ENCODE results near the gene RAMACL.

Gene RAMACL

DNA sequence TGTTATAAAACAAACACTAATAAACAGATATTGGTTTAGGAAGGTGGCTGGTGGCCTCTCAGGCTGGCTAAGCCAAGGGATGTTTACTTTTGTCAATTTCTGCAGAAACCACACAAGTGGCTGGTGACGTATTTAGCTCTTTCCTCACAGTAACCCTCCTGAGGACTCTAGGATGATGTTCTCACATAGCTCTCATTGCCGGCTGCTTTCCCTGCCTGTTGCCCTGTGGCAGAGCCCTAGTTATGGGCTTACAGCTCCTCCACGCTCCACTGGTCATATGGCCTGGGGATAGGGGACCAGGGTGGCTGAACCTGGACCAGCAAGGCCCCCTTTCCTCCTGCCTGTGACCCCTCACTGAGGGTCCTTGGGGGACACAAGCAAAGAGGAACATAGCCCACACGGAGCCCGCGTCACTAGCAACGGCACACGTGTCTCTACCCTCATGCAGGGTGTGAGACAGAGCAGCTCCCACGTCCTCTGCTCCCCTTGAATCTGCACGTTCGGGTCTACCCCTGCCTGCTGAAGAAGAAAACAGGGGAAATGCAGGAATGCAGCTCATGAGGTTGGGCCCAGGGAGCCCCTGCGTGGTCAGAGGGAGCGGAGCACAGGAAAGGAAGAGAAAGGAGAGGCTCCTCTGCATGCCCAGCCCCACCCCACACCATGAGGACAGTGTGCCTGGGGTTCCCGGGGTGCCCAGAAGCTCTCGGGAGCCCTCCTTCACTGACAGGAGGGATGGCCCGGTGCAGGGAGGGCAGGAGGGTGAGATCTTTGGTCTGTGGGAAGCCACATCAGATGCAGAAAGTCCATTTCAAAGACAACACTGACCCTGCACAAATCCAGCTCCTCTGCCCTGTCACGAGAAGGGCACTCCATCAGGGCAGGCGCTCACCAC, 13.9 kb downstream of the RAMACL start:
- peak; percentile 44 for DNase-seq

DNA sequence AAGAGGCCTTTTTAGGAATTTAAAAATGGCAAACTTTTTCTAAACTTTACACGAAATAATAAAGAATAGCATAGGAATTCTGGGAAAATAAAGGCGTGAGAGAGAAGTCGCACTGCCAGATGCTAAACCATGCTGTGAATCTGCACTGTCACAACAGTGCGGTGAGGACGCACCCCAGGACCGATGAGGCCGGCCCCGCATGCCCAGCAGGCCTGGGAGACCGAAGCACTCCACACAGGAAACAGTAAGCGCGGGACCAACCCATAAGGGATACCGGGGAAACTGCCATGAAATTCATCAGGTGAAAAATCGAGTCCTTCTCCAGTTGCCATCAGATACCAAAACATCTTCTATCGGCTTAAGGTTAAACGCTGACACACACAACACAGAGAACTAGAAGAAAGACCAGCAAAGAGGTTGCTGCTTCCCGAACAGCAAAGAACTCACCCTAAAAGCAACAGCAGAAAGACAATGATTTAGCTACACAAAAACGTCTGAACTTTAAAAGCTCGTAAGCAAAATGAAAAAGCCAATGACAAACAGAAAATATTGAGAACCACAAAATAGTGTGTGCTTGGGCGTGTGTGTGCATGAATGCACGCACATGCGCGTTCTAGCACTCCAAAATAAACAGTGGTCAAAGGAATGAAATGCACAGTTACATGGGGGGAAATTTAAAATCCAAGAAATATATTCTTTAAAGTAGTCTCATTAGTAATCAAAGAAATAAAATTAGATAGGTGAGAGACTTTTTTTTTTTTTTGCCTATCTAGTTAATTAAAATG, 15.4 kb downstream of the RAMACL start:
- DNase-seq: no peak

DNA sequence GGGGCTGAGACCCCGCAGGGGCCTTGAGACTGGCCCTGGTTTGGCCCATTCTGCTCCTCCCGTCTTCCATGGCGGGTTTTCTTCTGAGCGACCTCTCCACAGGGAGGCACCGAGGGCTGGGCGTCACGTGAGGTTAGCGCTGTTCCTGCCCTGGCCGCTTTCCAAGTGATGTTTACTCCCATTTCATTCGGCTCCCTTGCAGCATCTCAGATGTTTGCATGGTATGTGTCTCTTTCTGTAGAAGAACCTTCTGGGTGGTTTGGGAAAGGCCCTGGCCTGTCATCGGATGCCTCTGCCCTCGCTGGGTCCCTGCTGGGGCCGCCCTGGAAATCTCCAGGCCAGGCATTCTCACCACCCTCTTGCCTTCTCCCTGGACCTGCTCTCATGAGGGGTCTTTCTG, 17.3 kb downstream of the RAMACL start:
- no peak for DNase-seq

DNA sequence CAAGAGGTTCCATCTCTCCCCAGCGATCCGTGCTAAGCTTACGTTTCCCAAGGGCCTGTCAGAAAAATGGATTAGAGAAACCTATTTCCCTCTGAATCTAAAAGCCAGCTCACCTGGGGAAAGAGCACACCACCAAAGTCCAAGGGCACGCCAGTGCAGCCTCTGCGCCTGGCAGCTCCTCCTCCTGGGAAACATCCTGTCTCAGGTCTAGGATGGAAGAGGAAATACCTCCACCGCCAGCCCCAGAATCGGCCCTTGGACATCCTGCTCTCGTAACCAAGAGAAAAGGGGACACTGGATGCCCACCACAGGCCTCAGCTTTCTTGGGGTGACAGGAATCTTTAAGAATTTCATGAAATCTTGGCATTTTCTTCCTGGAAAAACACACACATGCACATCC, 18.7 kb downstream of the RAMACL start:
- DNase-seq: no peak

DNA sequence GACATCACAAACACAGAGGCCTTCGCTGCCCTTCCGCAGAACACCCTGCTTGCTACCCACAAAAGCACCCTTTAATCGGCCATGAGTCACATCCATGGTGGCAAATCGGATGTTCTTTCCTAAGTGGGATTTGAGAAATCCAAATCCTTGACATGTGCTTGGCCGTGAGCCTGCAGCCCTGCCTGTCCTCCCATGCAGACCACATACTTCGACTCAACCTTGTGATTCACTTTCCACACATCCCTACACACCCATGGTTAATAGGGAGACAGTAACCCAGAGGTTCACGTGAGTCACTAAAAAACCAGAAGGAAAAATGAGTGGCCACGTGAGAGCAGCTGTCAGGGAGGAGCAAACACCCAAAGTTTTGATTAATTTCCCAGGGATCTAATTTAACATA, 19.4 kb downstream of the RAMACL start:
- no peak for DNase-seq

DNA sequence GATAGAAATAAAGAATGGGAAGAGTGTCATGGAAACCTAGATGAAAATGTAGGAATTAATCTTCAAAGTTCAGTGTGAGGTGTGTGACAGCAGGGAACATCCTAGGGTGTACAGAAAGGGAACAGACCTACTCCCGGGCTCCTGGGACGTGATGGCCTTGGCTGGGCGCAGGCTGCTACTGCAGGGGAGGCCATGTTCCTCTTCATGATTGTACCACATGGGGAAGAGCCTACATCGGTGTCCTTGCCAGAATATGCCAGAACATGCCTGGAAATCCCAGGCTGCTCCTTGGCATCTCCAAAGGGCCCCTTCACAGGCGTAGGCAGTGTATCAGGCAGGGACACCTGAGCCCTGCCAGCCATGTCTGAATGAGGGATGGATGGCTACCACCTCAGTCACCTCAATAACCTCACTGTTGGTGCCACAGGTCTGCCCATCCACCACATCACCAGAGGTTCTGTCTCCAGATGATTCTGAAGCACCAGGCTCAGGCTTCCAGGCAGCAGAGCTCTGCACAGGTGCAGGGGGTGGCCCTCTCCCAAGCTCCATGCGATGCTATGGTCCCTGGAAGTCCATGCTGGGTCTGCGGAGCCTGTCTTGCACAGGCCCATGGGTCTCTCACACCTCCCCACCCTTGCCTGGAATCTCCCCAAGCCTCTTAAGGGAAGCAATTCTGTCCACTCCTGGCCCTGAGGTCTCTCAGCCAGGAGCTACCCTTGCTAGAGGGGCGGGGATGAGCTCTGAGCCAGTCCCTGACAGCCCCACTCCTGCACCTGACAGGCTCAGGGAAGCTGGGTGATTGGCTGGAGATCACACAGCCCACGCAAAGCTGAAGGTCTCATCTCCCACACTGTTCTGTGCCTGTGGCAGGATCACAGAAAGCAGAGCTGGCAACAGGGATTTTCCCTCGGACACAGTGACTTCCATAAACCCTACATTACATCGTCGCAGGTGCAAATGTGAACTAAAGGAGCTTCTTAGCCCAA, 20.2 kb downstream of the RAMACL start:
- DNase-seq: no peak

DNA sequence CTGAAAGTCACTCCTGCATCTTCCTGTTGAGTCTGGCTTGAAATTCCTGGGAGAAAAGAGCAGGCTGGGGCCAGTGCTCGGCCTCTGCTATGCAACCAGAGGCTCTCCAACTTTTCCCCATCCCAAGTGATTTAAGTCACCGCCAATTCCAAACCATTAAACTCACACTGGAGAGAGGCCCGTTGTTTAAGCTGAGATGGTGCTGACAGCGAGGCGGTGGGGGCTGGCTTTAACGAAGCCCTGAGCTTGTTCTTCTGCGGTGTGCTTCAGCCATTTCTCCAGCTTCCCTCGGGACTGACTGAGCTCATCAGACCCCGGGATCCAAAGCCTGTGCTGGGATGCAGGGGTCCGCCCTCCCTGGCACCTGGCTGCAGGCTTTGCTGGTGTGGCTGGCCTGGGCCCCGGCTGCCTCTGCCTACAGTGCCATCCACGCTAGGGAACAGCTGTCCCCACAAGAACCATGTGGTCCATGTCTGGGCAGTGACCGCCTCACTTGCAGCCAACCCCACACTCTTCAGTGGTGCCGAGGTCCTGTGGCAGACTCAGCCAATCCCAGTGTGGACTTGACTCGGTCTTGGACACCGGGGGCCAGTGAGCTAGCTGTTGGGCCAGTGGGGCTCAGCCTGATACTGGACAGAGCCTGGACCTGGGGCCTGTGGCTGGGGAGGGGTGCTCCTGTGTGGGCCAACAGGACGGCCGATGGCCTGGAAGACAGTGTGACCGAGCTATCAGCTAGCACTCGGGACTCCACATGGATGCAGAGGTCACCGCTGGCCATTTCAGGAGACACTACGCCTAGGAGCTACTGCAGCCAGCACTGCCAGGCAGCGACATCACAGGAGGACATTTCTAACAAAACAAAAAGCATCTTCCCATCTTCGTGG, 21.2 kb downstream of the RAMACL start:
- DNase-seq: no peak

DNA sequence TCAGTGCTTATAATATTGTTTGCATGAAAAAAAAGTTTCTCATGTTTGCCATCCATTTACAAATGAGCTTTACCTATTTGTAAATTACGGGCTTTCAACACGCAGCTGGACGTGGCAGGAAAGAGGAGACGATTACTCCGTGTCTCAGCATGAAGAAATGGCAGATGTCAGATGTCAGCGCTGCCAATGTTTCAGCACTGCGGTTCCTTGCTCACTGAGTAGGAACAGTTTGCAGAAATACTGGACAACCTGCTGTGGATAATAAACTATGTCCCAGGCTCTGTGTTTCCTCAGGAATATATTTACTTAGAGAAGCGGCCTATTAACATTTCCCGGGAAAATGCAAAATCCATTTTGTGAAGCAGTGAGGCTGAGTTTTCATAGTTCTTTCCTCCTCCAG, 22.7 kb downstream of the RAMACL start:
- no peak for DNase-seq

DNA sequence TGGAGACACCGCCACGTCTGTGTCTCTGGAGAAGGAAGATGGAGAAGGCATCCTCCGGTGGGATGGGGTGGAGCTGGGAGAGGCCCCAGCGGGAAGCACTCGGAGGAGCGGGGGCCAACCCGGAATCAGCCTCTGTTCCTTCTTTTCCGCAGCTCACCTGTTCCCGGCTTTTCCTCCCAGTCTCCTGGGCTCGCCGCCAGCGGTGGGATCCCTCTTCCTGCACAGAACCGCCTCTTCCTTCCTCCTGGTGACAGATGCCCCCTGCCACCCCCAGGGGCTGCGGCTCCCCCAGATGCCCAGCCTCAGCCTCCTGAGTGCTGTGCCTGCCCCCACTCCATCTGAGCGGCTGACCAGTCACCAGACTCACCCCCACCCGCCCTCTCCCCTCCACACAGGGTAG, 23.3 kb downstream of the RAMACL start:
- no peak for DNase-seq

DNA sequence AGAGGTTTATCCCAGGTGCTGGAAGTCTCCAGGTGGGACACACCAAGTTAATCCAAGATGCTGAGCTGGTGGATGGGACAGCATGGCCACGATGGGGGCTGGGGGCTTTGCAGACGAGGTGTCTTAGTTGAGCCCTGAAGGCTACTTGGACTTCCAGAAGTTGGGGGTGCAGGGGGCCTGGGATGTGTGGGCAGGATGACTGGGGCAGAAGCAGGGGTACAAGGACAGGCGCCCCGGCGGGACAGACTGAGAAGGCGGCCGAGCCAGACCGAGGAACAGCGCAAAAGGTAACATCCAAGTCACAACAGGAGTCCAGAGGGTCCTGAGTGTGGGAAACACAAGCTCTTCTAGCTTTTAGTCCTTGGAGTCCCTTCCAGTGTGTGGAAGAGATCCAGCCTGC, 23.8 kb downstream of the RAMACL start:
- no peak for DNase-seq

DNA sequence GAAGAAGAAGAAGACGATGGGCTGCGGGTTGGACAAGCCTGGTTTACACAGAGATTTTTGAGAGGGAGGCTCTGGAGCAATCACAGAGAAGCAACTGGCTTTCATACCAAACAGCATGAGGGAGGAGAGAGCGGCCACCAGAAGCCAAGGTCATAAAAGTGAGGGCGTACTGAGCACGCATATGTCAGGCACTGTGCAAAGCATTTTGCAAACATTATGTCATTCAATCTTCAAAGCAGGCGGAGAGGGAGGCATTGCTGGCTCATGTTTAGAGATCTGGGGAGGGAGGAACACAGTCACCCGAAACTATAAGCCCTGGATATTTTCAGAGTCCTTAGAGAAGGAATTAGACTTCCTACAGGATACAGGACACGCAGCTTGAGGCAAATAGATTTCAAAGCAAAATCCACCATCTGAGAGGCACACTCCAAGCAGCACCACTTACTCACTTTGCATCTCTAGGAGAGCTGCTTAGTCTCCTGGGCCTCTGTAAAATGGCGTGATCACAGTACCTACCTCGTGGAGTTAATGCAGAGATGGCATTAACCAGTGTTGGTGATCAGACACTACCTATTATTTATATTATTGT, 24.6 kb downstream of the RAMACL start:
- DNase-seq: no peak

DNA sequence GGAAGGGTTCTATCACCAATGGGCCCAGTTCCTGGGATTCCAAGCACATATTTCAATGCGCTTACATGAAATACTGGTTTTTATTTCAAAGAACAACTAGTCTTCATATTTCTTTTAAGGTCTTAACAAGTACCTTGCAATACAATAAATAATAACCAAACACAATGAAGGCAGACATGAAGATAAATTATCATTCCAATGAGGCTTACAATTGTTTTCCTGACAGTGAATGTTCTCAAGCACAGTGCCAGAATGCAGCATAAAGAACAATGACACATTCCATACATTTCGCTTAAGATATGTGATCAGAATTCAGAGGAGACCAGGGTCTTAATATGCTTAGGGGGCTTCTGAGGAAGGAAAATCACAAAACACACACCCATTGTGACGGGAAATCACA, 26.3 kb downstream of the RAMACL start:
- no peak for DNase-seq

DNA sequence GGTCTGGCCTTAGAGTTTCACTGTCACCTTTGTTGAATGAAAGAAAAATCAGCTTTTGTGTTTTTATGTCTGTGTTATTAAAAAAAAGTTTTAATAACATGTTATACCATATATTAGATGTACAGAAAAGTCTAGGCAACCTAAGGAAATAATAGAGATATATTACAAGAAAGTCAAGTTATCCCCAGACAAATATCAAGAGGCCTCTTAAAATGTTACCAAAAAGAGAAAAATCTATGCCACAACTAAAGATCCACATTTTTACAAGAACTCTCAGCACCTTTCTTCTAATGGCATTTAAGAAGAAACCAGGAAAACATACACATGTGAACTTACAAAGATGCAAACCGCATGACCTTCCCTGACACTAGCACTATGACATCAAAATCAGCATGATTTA, 26.8 kb downstream of the RAMACL start:
- no peak for DNase-seq

DNA sequence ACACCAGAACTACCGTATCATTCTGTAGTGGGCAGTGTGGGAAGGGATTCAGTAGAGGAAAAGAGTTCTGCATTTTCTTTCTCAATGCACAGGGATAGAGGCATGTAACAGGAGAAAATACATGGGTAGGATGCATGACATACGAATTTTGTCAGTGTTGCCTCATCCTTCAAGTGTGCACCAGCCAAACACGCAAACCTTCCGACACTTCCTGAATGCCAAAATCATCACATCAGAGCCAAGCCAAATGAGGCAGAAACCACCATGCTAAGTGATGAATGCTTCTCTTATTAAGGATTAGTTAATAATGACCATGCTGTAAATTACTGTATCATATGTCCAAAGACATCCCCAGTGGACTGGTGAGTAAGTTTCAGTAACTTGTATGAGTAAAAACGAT, 27.3 kb downstream of the RAMACL start:
- no peak for DNase-seq

DNA sequence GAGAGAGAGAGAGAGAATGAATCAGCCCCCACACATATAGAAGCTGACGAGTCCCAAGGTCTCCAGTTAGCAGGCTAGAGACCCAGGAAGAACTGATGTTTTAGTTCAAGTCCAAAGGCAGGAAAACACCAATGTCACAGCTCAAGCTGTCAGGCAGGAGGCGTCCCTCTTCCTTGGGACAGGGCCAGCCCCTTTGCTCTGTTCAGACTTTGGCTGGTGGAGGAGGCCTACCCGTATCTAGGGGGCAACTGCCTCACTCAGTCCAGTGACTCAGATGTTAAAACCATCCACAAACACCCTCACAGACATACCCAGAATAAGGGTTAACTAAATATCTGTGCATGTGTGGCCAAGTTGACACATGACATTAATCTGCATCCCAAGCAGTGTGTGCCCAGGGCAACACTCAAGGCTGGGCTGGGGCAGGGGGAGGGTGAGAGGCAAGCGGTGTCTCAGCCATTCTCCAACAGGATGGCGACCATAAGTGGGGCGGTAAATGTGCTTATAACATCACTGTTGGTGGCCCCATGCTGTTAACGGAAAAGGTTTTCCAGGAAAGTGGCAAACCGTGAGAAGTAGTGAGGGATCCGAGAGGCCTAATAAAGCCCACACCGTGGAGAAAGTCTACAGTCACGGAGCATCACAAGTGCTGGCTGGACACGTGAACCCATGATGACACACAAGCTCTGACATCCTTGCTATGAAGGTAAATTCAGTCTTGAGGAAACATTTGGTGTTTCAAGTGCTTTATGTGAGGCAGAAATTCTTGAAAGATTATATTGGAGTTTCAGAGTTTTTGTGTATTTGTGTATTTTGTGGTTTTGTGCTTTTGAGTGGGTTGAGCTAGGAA, 28.1 kb downstream of the RAMACL start:
- DNase-seq: no peak

DNA sequence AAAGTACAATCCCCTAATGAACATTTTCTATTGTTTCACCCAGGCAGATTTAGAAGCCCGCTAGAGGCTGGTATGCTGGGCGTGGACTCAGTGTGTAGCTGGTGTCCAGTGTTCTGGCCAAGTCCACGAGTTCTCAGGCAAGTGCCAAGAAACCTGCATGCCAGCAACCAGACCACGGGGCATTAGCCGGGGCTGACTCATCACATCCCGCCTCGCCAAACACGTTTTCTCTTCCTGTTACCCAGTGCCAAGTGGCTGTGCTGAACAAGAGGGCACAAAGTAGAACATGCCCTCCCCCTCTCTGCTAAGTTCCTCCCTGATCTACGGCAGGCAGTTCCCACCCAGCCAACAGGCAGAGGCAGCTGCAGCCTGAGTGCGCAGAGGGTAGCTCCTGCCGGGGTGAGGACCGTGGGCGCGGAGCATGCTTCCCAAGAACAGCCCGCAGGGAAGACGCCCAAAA, 29.6 kb downstream of the RAMACL start:
- DNase-seq: no peak

DNA sequence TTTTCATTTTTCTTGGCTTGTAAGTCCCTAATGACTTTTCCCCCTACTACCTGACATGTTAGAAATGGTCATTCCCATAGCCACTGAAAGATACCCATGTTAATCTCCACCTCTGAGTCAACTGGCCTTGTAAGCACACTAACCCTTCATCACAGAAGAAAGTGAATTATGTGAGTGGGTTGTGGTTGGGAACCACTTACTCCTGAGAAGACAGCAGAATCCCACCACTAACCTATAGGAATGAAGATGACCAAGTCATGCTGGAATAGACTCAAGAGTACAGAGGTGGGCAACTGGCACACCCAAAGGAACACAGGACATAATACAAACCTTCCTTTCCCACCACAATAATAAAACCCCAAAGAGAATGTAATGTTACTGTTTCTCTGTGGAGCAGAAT, 30.1 kb downstream of the RAMACL start:
- DNase-seq: no peak

DNA sequence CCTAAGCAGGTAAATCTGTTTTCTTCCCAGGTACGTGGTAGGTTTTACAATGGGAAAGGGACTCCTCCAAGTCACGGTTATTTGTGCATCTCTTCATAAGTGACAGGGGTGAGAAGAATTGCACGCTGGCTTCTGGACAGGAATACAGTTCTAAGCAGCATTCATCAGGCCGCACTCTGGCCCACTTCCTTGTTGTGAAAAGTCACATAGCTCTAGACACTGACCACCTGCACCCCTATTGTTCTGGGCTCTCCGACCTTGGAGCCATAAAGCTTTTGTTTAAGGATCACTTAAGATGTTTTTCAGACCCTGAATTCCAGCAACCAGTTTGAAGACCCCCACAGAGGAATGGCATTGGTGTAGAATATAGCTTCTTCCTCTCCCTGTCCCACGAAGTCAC, 31.4 kb downstream of the RAMACL start:
- no peak for DNase-seq

DNA sequence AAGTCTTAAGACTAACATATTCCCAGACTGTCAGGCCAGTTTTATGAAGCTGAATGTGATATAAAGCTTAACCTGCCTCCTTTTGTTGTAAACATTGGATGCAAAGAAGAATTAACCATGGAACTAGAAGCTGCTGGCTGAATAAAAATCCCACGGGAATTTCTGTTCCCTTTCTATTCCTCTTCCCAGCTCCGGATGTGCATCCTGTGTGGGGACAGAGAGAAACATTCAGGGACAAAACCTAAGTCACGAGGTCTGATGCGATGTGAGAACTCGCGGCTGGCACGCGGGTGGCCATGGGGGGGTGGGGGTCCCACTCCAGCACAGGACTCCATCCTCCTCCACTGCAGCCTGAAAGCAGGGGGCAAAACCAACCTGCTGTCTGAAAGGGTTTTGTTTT, 32.2 kb downstream of the RAMACL start:
- DNase-seq: no peak

DNA sequence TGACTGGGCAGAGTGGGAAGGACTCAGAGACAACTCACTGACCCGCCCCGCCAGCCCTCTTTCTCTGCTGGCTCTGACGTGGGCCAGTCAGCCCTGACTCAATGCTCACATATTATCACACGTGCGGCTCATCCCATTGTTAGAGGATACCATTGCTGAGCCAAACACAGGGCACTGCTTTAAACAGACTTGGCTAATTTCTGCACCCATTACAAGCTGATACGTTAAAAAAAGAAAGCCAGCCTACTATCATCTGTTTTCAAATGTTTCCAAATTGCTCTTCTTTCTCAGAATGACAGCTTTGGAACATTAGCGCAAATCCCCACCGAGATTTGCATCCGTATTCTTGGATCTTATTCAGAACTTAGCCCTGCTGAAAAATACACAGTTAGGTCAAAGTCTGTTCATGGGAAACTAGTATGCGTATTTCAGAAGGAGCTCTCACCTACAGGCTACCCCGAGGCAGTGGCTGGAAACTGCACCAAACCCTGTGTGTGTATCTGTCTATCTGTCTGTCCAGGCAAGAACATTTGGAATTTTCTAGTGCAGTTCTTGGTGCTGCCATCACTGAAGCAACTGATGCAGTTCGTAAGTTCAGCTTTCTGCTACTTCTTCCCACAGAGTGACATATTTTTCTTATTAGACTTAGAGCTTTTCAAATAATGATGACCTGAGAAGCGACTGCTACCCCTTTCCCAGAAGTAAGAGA, 32.8 kb downstream of the RAMACL start:
- DNase-seq: no peak
